Measurements from ENCODE around the gene EDA. TPM values are rescaled to one million over a fixed set of nuclear protein-coding genes. Genes with fewer than 3 reads are reported as not detected.
"Not testable (repeated sequence)": the region's sequence is repeated elsewhere in the genome, so short reads cannot be mapped to it uniquely, and the experiment has no call there.

EDA gene
- total RNA-seq, 1 donor from 2014 or later = 2.5 TPM

DNA sequence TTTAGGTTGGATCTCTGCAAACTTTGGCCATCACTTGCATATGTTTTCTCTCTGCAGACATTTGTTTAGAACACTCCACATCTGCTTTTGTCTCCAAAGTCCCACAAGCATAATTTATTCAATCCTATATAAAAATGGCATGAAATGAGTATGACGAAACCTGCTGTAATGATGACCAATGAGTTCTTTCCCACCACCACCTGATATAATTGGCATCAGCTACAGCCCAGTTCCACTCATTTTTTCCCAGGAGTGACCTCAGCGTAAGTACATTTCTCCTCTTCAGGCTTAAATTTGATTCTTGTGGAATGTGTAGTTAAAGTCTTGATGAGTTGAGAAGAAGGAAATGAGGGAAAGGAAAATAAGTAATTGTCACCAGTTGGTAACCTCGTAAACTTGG, 228.7 kb downstream of the EDA start:
- DNase-seq (ENCODE audit: low read depth) = no peak
- Histone ChIP-seq H3K4me3 (ENCODE audit: low read depth, low read length) (no peak overlapping the region), H3K27me3 (ENCODE audit: control insufficient read depth, insufficient read depth, low read length) (no peaks in the 10 kb centered on the region), H3K36me3 (ENCODE audit: control insufficient read depth, insufficient read depth, low read length) (no peaks in the 10 kb centered on the region)
- TF ChIP-seq, protein P1, sequence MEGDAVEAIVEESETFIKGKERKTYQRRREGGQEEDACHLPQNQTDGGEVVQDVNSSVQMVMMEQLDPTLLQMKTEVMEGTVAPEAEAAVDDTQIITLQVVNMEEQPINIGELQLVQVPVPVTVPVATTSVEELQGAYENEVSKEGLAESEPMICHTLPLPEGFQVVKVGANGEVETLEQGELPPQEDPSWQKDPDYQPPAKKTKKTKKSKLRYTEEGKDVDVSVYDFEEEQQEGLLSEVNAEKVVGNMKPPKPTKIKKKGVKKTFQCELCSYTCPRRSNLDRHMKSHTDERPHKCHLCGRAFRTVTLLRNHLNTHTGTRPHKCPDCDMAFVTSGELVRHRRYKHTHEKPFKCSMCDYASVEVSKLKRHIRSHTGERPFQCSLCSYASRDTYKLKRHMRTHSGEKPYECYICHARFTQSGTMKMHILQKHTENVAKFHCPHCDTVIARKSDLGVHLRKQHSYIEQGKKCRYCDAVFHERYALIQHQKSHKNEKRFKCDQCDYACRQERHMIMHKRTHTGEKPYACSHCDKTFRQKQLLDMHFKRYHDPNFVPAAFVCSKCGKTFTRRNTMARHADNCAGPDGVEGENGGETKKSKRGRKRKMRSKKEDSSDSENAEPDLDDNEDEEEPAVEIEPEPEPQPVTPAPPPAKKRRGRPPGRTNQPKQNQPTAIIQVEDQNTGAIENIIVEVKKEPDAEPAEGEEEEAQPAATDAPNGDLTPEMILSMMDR (IDR thresholded peaks at IDR 0.05; ENCODE audit: insufficient read depth, low read length, poor library complexity, severe bottlenecking) = no peak

DNA sequence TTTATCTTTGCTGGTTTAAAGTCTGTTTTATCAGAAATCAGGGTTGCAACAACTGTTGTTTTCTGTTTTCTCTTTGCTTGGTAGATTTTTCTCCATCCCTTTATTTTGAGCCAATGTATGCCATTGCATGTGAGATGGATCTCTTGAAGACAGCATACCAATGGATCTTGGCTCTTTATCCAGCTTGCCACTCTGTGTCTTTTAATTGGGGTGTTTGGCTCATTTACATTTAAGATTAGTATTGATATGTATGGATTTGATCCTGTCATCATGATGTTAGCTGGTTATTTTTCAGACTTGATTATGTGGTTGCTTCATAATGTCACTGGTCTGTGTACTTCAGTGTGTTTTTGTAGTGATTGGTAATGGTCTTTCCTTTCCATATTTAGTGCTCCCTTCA, 244.1 kb downstream of the EDA start:
- H3K4me3 ChIP-seq (ENCODE audit: low read depth, low read length); DNase-seq (ENCODE audit: low read depth); H3K27me3 ChIP-seq (ENCODE audit: control insufficient read depth, insufficient read depth, low read length); H3K36me3 ChIP-seq (ENCODE audit: control insufficient read depth, insufficient read depth, low read length): not testable (repeated sequence)

DNA sequence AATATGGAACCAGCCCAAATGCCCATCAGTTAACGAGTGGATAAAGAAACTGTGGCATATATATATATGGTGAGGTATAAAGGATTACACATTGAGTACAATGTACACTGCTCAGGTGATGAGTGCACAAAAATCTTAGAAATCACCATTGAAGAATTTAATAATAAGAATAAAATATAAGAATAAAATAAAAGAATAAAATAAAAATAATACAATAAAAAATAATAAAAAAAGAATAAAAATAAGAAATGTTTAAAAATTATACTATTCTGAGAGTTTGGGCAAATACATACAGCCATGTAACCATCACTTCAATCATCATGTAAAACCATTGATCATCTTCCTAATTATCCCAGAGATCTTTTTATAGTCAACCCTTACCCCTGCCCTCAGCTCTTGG, 260.3 kb downstream of the EDA start:
- Histone ChIP-seq H3K36me3 (ENCODE audit: control insufficient read depth, insufficient read depth, low read length) (no peaks in the 10 kb centered on the region), H3K4me3 (ENCODE audit: low read depth, low read length) (no peak overlapping the region), H3K27me3 (ENCODE audit: control insufficient read depth, insufficient read depth, low read length) (no peaks in the 10 kb centered on the region)
- TF ChIP-seq, protein P1 (IDR thresholded peaks at IDR 0.05; ENCODE audit: insufficient read depth, low read length, poor library complexity, severe bottlenecking) = no peak
- DNase-seq (ENCODE audit: low read depth) = no peak

DNA sequence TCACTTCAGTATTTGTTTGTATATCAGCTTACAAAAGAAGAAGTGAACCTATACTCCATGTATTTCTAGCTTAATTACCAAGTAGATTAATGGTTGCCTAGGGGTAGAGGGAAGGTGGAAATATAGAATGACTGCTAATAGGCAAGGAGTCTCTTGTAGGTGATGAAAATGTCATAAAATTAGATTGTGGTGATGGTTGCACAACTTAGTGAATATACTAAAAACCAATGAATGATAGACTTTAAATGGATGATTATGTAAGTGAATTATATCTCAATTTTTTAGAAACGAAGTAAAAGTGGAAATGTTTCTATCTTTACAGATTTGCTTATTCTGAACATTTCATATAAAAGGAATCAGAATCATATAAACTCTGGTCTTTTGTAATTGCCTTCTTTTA, 268.3 kb downstream of the EDA start:
- no peak overlapping the region for H3K4me3 ChIP-seq (ENCODE audit: low read depth, low read length)
- TF ChIP-seq, protein P1 (IDR thresholded peaks at IDR 0.05; ENCODE audit: insufficient read depth, low read length, poor library complexity, severe bottlenecking) = no peak
- no peak for DNase-seq (ENCODE audit: low read depth)
- no peaks in the 10 kb centered on the region for H3K27me3 ChIP-seq (ENCODE audit: control insufficient read depth, insufficient read depth, low read length)
- no peaks in the 10 kb centered on the region for H3K36me3 ChIP-seq (ENCODE audit: control insufficient read depth, insufficient read depth, low read length)

DNA sequence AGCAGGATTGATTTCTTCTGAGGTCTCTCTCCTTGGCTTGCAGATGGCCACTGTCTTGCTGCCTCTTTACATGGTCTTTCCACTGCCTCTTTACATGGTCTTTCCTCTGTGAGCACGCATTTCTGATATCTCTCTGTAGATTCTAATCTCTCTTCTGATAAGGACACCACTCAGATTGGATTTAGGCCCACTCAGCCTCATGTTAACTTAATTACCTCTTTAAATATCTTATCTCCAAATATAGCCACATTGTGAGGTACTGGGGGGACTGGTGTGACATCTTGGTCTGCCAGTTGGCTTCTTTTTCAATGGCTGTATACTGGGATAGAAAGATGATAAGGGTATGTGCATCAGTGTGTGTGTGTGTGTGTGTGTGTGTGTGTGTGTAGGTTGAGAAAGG, 280.1 kb downstream of the EDA start:
- no peak for DNase-seq (ENCODE audit: low read depth)
- Histone ChIP-seq H3K36me3 (ENCODE audit: control insufficient read depth, insufficient read depth, low read length) (no peaks in the 10 kb centered on the region), H3K27me3 (ENCODE audit: control insufficient read depth, insufficient read depth, low read length) (no peaks in the 10 kb centered on the region), H3K4me3 (ENCODE audit: low read depth, low read length) (no peak overlapping the region)
- TF ChIP-seq, protein P1 (IDR thresholded peaks at IDR 0.05; ENCODE audit: insufficient read depth, low read length, poor library complexity, severe bottlenecking) = no peak

DNA sequence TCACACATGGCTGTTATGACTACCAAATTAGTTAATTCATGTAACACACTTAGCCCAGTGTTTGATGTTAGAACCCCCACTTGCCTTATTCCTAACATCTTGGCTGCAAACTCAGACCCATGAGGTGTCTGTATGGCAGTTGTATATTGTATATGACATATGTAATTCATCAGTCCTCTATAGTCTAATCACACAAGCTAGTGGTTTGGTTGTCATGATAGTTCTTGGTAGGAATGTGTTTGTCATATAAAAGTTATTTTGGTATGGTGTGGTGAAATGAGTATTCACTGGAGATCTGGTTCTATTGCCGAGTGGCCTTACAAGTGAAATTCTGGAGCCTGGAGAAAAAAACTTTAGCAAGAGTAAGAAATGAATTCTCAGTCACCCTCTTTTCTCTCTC, 284.6 kb downstream of the EDA start:
- TF ChIP-seq, protein P1 (IDR thresholded peaks at IDR 0.05; ENCODE audit: insufficient read depth, low read length, poor library complexity, severe bottlenecking) = no peak
- no peak for DNase-seq (ENCODE audit: low read depth)
- H3K4me3 ChIP-seq (ENCODE audit: low read depth, low read length) = no peak overlapping the region
- H3K36me3 ChIP-seq (ENCODE audit: control insufficient read depth, insufficient read depth, low read length) = no peaks in the 10 kb centered on the region
- H3K27me3 ChIP-seq (ENCODE audit: control insufficient read depth, insufficient read depth, low read length) = no peaks in the 10 kb centered on the region
